ENCODE data around the gene C1orf232. TPM values are rescaled to one million over a fixed set of nuclear protein-coding genes. Genes with fewer than 3 reads are reported as not detected.
A peak's percentile ranks its signal among the peaks of the same experiment; 100 is the strongest.

Gene C1orf232
- total RNA-seq (not detected), polyA plus RNA-seq (ENCODE audit: insufficient read length in 6 of 6) (not detected)
- long read RNA-seq, donor 1, result 0 reads
- long read RNA-seq, donor 2, result 0 reads
- long read RNA-seq, donor 3, partial matches to known transcripts, result 12 of 12 reads
- long read RNA-seq, donor 3, other reads (novel, unspliced or antisense), result 0 of 12 reads
- long read RNA-seq, donor 4, result 0 reads
- long read RNA-seq, donor 5, result 0 reads
- long read RNA-seq, donor 6, result 0 reads
- long read RNA-seq, donor 7, result 0 reads
- long read RNA-seq, donor 8, result 0 reads
- long read RNA-seq, donor 9, result 0 reads
- long read RNA-seq, donor 10, result 0 reads
- long read RNA-seq, donor 11, result 0 reads
- long read RNA-seq, donor 12, result 0 reads

DNA sequence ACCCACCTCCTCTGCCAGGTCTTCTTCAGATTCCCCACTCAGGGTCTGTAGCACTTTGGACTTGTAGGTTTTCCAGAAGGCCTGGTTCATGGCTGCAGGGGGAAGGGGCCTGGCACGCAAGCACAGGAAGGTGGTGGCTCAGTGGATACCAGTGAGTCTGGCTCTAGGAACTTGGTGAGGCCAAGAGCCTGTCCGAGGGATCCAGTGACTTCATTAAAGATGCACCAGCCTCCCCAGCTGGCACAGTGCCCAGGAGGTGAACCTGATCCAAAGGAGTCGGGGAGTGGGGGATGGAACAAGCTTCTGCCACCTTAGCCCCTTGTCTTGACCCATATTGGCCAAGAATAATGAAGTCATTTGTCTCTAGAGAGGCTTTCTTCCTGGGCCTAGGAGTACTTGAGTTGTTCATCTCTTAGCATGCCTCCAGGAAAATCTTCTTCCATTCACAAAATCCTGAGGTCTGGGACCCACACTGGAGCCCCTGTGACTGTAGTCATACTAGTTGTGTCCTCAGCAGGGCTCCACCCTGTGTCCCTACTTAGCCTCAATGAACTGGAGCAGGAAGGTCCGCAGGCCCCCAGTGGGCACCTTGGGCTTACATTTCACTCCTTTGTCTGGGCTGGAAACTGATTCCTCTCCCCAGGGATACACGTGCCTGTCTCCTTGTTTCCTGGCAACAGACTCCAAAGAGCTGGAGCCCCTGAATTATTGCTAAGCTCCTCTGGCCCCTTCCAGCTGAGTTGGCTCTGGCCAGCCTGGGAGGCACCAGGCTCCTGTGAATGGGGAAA lies at the start of gene C1orf232:
TSS of gene C1orf232 (minus strand) at position 554 of the 788 bp plus-strand sequence. CDS start at position 90, 464 bp downstream.
- intact Hi-C loops (cut with DNase I), result loop anchor here in 1 of 2 donors (10.0 kb wide), 1 partner anchor 134 kb away; no protein-coding TSS in a partner anchor
- peaks cover 0 to 4% of the 10 kb centered on the region in 2 donors for H3K36me3 ChIP-seq
- H3K4me3 ChIP-seq, result peak within 1 kb of the TSS; percentile 71 to 81
- H3K27me3 ChIP-seq, result peaks cover 0 to 22% of the 10 kb centered on the region in 2 donors
- peak in 1 of 4 donors; percentile 32 for DNase-seq
- no peak for ATAC-seq
- H3K4me1 ChIP-seq, result peaks cover 5 to 33% of the 10 kb centered on the region in 2 donors
- no peaks in the 10 kb centered on the region for H3K9me3 ChIP-seq
- peak within 1 kb of the TSS in 1 of 2 donors; percentile 80 for H3K27ac ChIP-seq
- TF ChIP-seq, protein P1, sequence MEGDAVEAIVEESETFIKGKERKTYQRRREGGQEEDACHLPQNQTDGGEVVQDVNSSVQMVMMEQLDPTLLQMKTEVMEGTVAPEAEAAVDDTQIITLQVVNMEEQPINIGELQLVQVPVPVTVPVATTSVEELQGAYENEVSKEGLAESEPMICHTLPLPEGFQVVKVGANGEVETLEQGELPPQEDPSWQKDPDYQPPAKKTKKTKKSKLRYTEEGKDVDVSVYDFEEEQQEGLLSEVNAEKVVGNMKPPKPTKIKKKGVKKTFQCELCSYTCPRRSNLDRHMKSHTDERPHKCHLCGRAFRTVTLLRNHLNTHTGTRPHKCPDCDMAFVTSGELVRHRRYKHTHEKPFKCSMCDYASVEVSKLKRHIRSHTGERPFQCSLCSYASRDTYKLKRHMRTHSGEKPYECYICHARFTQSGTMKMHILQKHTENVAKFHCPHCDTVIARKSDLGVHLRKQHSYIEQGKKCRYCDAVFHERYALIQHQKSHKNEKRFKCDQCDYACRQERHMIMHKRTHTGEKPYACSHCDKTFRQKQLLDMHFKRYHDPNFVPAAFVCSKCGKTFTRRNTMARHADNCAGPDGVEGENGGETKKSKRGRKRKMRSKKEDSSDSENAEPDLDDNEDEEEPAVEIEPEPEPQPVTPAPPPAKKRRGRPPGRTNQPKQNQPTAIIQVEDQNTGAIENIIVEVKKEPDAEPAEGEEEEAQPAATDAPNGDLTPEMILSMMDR (IDR thresholded peaks at IDR 0.05), result no peak

DNA sequence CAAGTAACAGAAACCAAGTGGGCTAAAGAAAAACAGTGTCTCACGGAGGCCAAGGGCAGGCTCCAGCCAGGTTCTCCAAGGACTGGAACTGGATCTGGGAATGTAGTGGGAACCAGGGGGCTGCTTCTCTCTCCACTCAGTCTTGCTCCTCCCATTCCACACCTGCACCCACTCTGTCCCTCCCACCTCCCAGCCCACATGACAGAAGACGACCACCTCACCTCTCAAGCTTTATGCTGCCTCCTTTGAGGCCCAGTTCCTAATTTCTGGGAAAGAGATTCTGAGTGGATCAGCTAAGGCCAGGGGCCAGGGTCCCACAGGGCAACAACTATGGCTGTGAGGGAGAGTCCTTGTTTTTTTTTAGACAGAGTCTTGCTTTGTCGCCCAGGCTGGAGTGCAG lies 46.5 kb upstream of the C1orf232 start:
- intact Hi-C loops (cut with DNase I), result no loop called here
- DNase-seq (no peak), ATAC-seq (no peak)

DNA sequence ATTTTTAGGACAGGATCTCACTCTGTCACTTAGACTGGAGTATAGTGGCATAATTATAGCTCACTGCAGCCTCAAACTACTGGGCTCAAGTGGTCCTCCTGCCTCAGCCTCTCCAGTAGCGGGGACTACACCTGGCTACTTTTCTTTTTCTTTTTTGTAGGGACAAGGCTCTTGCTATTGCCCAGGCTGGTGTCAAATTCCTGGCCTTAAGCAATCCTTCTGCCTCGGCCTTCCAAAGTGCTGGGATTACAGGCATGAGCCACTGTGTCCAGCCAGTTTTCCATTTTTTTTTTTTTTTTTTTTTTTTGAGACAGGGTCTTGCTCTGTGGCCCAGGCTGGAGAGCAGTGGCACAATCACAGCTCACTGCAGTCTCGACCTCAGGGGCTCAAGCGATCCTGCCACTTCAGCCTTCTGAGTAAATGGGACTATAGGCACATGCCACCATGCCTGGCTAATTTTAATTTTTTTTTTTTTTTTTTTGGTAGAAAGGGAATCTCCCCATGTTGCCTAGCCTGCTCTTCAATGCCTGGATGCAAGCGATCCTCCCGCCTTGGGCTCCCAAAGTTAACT lies 44.7 kb upstream of the C1orf232 start:
- DNase-seq (no peak), ATAC-seq (no peak)
- Histone ChIP-seq H3K9me3 (no peaks in the 10 kb centered on the region), H3K36me3 (no peaks in the 10 kb centered on the region), H3K4me3 (no peak overlapping the region), H3K27me3 (no peaks in the 10 kb centered on the region), H3K4me1 (no peaks in the 10 kb centered on the region), H3K27ac (no peak overlapping the region)
- TF ChIP-seq, protein P1 (IDR thresholded peaks at IDR 0.05), result no peak
- intact Hi-C loops (cut with DNase I), result no loop called here

More for the DNA sequence above, 46.5 kb upstream of the C1orf232 start:
- H3K9me3 ChIP-seq, result no peaks in the 10 kb centered on the region
- no peak overlapping the region for H3K27ac ChIP-seq
- H3K27me3 ChIP-seq, result peaks cover 0 to 13% of the 10 kb centered on the region in 2 donors
- H3K4me1 ChIP-seq, result no peaks in the 10 kb centered on the region
- TF ChIP-seq, protein P1 (IDR thresholded peaks at IDR 0.05), result no peak
- H3K36me3 ChIP-seq, result no peaks in the 10 kb centered on the region
- no peak overlapping the region for H3K4me3 ChIP-seq

DNA sequence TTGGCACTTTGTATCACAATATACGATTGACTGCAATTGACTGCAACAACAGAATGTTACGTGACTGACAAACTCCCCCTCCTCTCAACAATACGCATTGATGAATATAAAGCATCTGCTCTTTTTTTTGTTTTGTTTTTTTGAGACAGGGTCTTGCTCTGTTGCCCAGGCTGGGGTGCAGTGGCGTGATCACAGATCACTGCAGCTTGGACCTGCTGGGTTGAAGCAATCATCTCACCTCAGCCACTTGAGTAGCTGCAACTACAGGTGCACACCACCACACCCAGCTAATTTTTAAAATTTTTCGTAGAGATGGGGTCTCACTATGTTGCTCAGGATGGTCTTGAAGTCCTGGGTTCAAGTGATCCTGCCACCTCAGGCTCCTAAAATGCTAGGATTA lies 44.0 kb upstream of the C1orf232 start:
- intact Hi-C loops (cut with DNase I), result no loop called here
- DNase-seq (no peak), ATAC-seq (no peak)
- H3K36me3 ChIP-seq, result no peaks in the 10 kb centered on the region
- H3K4me3 ChIP-seq, result no peak overlapping the region
- H3K4me1 ChIP-seq, result no peaks in the 10 kb centered on the region
- no peaks in the 10 kb centered on the region for H3K9me3 ChIP-seq
- H3K27me3 ChIP-seq, result no peaks in the 10 kb centered on the region
- TF ChIP-seq, protein P1 (IDR thresholded peaks at IDR 0.05), result no peak
- H3K27ac ChIP-seq, result no peak overlapping the region

Measured in left lung (tissue), 14 donors.